AG09319 (cell line): ENCODE measurements around the gene NOVA1.

Source experiments
- DNase-seq: peaks from one replicate; pipeline ENCODE4 v3.0.0-alpha.2; 2010; ENCODE audit warnings: low read depth; ENCODE audit errors: extremely low read depth
- TF ChIP-seq, protein P1 (sequence below): IDR thresholded peaks from 2 replicates; pipeline ENCODE4 v1.5.1; 2011; ENCODE audit warnings: low read depth, mild to moderate bottlenecking, inconsistent platforms, low read length, moderate library complexity

NOVA1 gene

DNA sequence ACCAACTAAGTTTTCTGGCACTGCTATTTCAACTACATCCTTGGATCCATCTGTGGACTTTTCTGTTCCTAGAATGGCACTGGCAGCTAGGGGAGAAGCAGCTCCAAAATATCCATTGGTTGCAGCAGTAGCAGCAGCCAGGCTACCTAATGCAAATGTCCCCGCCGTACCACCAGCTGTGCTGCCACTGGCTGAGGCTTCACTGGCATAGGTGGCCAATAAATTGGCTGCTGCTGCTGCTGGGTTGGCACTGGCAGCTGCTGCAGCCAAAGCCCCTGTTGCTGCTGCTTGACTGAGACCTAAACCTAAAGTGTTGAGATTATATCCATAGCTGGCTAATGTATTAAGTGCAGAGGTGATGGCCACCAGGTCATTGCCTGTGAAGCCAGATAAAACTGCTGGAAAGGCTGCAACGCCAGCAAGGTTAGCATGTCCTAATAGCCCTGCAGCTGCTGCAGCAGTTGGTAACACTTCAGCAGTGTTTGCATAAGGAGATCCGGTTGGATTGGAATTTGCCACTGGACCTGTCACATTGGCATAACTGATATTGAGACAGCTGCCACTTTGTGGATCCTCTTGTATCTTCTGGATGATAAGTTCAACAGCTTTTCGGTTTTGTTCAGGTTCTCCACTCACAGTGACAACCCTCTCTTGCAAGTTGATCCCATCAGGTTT, 149.5 kb downstream of the NOVA1 start:
- DNase-seq: no peak
- TF ChIP-seq, protein P1, sequence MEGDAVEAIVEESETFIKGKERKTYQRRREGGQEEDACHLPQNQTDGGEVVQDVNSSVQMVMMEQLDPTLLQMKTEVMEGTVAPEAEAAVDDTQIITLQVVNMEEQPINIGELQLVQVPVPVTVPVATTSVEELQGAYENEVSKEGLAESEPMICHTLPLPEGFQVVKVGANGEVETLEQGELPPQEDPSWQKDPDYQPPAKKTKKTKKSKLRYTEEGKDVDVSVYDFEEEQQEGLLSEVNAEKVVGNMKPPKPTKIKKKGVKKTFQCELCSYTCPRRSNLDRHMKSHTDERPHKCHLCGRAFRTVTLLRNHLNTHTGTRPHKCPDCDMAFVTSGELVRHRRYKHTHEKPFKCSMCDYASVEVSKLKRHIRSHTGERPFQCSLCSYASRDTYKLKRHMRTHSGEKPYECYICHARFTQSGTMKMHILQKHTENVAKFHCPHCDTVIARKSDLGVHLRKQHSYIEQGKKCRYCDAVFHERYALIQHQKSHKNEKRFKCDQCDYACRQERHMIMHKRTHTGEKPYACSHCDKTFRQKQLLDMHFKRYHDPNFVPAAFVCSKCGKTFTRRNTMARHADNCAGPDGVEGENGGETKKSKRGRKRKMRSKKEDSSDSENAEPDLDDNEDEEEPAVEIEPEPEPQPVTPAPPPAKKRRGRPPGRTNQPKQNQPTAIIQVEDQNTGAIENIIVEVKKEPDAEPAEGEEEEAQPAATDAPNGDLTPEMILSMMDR: no peak

DNA sequence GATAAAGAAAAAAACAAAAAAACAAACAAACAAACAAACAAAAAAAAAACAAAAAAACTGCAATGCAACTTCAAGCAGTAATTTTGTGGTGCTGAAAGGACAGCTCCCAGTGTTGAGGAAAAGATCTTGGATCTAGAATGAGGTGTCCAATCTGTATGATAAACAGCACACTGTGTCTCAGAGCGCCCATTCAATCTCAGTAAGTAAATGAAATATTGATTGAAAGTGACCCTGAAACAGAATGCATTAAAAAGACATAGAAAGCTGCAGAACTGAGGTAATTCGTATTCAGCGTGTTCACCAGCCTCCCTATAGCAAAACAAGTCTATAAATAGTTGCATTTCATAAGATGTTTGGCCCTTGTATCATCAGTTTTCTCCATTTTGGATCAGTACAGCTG, 153.0 kb downstream of the NOVA1 start:
- TF ChIP-seq, protein P1: no peak
- DNase-seq: no peak

DNA sequence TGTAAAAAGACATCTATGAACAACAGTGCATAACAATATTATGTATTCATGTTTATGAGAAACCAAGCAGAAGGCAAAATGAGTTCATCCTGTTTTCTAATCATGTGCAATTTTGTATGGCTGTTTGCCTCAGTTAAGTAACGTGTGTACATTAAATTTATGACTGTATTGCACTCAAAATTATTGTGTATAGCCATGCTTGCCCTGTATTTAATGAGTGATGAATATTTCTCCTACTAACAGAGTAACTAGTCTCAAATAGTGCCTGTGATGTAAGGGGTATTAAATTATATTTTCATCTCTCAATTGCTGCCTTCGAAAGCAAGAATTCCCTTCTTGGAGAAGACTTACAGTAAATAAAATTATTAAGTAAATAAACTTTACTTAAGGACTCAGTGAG, 154.2 kb downstream of the NOVA1 start:
- TF ChIP-seq, protein P1: no peak
- no peak for DNase-seq

DNA sequence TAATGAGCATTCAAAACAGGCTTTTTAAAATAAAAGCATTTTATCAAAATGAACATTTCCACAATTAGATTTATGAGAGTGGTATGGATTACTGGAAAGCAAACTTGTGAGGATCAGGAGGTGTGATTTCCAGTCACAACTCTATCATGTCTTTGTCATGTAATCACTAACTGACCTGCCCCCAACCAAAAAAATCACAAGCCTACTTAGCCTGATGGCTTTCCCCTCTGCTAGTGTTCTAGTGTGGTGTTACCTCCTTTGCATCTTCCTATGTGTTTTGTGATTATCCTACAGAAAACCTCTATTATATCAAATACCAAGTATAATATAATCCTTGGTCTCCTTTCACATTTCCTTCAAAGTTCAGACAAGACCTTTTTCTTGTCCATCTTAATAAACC, 168.6 kb downstream of the NOVA1 start:
- TF ChIP-seq, protein P1: no peak
- no peak for DNase-seq

DNA sequence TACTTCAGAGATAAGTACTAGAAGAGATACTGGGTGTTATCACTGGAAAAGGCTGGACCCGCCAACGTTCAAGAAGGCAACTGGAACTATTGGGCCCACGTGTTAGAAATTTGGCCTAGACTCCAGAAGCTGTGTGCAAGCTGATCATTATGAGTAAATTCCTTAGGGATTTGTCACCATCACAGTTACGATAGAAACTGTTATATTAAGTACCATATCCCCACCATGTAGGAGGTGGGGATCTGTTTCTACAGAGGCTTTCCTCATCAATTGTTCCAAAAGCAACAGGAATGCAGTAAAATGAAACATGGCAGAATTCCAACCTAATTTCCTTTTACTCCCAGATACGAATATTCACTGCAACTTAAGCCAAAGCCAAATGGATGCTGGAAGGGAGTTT, 170.7 kb downstream of the NOVA1 start:
- TF ChIP-seq, protein P1: no peak
- DNase-seq: no peak

DNA sequence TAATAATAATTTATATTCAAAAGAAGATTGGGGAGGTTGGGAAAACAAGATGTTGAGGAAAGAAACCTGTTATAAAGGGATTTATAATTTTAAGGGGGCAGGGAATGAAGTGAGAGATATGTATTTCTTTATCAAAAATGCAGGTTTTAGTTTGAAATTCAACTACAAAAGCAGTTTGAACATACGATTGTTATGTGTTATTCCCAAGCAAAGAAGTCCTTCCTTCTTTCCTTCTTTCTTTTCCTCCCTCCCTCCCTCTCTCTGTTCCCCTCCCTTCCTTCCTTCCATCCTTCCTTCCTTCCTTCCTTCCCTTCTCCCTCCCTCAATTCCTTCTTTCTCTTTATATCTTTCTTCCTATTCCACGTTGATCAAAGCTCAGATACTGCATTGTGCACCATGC, 173.3 kb downstream of the NOVA1 start:
- TF ChIP-seq, protein P1: no peak

DNA sequence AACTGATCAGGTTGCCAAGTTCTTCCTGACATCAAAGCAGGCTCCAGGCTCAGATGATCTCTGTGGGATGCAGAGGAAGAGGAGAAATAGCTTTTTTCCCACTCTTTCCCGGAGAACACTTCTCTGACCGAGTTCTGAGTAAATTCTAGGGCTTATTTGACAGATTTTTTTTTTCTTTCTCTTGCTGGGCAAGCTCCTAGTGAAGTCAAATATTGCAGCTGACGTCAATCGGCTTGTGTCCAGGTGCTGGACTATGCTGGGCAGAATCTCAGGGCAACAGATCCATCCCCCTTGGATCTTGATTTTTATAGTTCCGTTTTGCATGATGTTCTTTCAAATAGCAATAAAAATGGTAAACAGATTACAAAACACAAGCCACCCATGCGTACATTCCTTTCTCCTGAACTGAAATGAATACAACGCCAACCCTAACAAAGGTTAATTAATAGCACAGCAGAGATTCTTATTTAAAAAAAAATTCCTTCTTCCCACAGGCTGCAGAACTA, 182.2 kb downstream of the NOVA1 start:
- no peak for DNase-seq
- TF ChIP-seq, protein P1: no peak

More for the DNA sequence above, 173.3 kb downstream of the NOVA1 start:
- no peak for DNase-seq
